NT2/D1 (cell line): ENCODE measurements around the gene PLD5.

Source experiments
- DNase-seq: peaks from one replicate; pipeline ENCODE4 v3.0.0-alpha.2; 2011; ENCODE audit warnings: low read depth, low spot score
- H3K27me3 ChIP-seq: 2 replicates; pipeline ENCODE4 v1.6.0; 2011; ENCODE audit warnings: mild to moderate bottlenecking; ENCODE audit not compliant: insufficient read length, insufficient read depth
- H3K36me3 ChIP-seq: 2 replicates; pipeline ENCODE4 v1.6.1; 2011; ENCODE audit warnings: mild to moderate bottlenecking, low read length, mixed read lengths; ENCODE audit not compliant: insufficient read depth, insufficient read length
- H3K4me1 ChIP-seq: 2 replicates; pipeline ENCODE4 v1.5.1; 2011; ENCODE audit not compliant: insufficient read depth, insufficient read length
- H3K4me3 ChIP-seq: 2 replicates; pipeline ENCODE4 v1.5.1; 2011; ENCODE audit warnings: low read depth; ENCODE audit not compliant: insufficient read length
- H3K9ac ChIP-seq: 2 replicates; pipeline ENCODE4 v1.6.0; 2011; ENCODE audit warnings: low read depth; ENCODE audit not compliant: insufficient read length
- H3K9me3 ChIP-seq: 2 replicates; pipeline ENCODE4 v1.5.1; 2011; ENCODE audit warnings: mild to moderate bottlenecking, low read length; ENCODE audit not compliant: insufficient read depth
- SUZ12 ChIP-seq: IDR thresholded peaks from 2 replicates; pipeline ENCODE4 v1.6.1; 2011; ENCODE audit not compliant: insufficient read length, insufficient read depth; ENCODE audit errors: extremely low read depth
- YY1 ChIP-seq: IDR thresholded peaks from 2 replicates; pipeline ENCODE4 v1.6.1; 2011; ENCODE audit not compliant: insufficient read length, insufficient read depth
- ZNF274 ChIP-seq: IDR thresholded peaks from 2 replicates; pipeline ENCODE4 v1.6.1; 2011; ENCODE audit warnings: mild to moderate bottlenecking, low read depth, low read length

PLD5 gene

DNA sequence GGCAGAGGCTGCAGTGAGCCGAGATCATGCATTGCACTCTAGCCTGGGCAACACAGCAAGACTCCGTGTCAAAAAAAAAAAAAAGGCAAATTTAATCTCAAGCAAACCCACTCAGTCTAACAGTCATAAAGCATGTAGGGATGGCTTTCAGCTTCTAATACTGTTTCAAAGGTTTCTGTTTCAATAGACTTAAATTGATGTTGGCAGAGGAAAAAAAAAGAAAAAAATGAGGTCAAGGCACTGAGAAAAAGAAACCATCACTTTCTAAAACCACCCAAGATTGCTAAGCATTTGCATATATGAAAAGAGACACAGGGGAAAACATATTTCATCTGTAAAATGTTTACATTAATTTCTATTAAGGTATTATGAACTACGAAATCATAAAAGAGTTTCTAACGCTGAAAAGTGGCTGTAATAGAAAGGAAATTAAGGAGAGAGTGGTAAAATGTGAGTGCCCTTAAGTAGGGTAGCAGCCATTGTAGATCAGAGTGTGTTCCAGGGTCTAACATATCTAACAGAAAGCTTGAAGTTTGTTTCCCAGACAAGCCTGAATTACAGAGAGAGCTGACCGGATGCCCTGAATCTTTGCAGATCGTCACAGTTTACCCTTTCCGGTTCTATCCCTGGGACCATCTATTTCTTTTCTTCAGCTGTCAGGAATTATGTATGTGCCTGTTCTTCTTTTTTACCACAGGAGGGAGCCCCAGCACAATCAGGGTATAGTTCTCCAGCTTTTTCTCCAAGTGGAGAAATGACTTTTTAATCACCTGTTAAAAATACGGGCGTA is 70.0 kb downstream of the PLD5 start:
- DNase-seq, result peak; percentile 72
- Histone ChIP-seq H3K36me3 (no peaks in the 10 kb centered on the region), H3K4me3 (no peak overlapping the region), H3K9ac (no peak overlapping the region), H3K27me3 (no peaks in the 10 kb centered on the region), H3K4me1 (no peaks in the 10 kb centered on the region), H3K9me3 (no peaks in the 10 kb centered on the region)
- TF ChIP-seq YY1 (no peak), SUZ12 (no peak), ZNF274 (no peak)

- Histone ChIP-seq H3K4me3 (no peak overlapping the region), H3K4me1 (no peaks in the 10 kb centered on the region), H3K9ac (no peak overlapping the region), H3K9me3 (no peaks in the 10 kb centered on the region), H3K36me3 (no peaks in the 10 kb centered on the region), H3K27me3 (no peaks in the 10 kb centered on the region)
- DNase-seq, result no peak
- TF ChIP-seq YY1 (no peak), SUZ12 (no peak), ZNF274 (no peak)
Measured at GRCh38 chr1:242452573-242452972, 71.9 kb downstream of the PLD5 start.

- no peaks in the 10 kb centered on the region for H3K36me3 ChIP-seq
- H3K4me3 ChIP-seq, result no peak overlapping the region
- H3K27me3 ChIP-seq, result no peaks in the 10 kb centered on the region
- no peak overlapping the region for H3K9ac ChIP-seq
- no peak for DNase-seq
- H3K4me1 ChIP-seq, result no peaks in the 10 kb centered on the region
- H3K9me3 ChIP-seq, result no peaks in the 10 kb centered on the region
- TF ChIP-seq ZNF274, result no peak
- TF ChIP-seq YY1, result no peak
- TF ChIP-seq SUZ12, result no peak
Measured at GRCh38 chr1:242449661-242450060, 74.8 kb downstream of the PLD5 start.

DNA sequence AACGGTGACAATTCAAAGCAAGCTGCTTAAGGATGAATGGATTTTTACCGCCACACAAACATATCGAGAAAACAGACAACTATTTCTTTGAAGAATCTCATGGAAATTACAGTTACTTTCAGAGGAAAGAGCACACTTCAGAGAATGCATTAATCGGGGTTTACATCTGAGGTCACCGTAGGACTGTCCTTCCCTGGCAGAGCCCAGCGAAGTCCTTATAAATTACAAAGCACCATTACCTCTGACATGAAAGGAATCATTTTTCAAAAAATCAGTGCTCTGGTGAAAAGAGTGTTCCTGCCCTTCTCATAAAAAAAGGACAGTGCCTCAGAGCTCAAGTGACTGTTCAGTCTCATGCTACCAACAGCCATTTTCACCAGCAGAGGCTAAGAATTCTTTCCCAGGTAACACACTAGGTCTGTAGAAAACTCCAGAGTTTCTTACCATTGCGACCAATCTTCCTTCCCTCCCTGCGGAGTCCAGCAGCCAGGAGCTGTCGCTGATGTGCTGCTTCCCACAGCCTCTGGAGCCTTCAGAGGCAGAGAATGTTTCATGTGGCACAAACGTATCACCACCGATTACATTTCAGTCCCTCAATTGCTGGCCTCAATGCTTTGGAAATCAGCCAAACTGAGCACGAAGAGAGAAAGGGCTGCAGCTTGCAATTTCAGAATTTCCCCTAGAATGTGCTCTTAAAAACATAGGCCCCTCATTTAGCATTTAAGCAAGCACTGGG is 75.4 kb downstream of the PLD5 start:
- Histone ChIP-seq H3K4me3 (no peak overlapping the region), H3K27me3 (no peaks in the 10 kb centered on the region), H3K9ac (no peak overlapping the region), H3K9me3 (no peaks in the 10 kb centered on the region), H3K4me1 (no peaks in the 10 kb centered on the region), H3K36me3 (no peaks in the 10 kb centered on the region)
- TF ChIP-seq YY1 (no peak), SUZ12 (no peak), ZNF274 (no peak)
- no peak for DNase-seq

DNA sequence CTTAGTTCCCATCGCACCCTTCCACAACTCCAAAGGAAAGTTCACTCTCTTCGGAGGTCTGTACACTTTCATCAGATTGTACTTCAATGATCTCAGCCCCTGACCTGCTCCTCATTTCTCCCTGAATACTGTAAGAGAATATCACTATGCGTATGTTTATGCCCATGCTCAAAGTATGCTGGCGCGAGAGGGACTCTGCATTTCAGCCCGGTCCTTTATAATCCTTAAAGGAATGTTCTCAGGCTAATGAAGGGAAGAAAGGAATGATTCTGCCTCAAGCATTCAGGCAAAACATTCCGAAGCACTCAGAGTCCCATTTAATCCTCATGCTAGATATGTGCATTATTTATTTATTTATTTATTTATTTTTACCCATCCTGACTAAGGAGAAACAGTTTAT is 76.8 kb downstream of the PLD5 start:
- no peak for TF ChIP-seq YY1
- TF ChIP-seq SUZ12, result no peak
- no peak for TF ChIP-seq ZNF274
- H3K27me3 ChIP-seq, result no peaks in the 10 kb centered on the region
- H3K9me3 ChIP-seq, result no peaks in the 10 kb centered on the region
- H3K4me3 ChIP-seq, result no peak overlapping the region
- DNase-seq, result peak; percentile 68
- H3K36me3 ChIP-seq, result no peaks in the 10 kb centered on the region
- no peak overlapping the region for H3K9ac ChIP-seq
- H3K4me1 ChIP-seq, result no peaks in the 10 kb centered on the region

DNA sequence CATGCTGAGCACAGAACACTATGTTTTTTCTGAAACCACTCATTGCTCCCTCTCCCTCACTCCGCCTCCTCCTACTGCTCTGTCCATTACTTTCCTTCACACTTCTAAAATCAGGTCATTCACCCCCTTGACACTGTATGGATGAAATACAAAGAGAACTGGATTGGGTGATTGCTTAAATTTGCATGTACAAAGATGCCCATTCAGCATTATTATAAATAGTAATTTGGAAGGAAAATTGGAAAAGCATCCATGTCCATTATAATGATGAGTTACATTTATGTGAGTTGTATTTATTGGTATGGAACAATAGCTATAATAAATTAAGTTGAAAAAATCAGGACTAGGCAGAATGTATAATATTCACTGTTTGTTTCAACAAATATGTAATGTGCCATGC is 83.7 kb downstream of the PLD5 start:
- Histone ChIP-seq H3K4me3 (no peak overlapping the region), H3K27me3 (no peaks in the 10 kb centered on the region), H3K9me3 (no peaks in the 10 kb centered on the region), H3K9ac (no peak overlapping the region), H3K4me1 (no peaks in the 10 kb centered on the region), H3K36me3 (no peaks in the 10 kb centered on the region)
- TF ChIP-seq ZNF274 (no peak), YY1 (no peak), SUZ12 (no peak)
- DNase-seq, result no peak

DNA sequence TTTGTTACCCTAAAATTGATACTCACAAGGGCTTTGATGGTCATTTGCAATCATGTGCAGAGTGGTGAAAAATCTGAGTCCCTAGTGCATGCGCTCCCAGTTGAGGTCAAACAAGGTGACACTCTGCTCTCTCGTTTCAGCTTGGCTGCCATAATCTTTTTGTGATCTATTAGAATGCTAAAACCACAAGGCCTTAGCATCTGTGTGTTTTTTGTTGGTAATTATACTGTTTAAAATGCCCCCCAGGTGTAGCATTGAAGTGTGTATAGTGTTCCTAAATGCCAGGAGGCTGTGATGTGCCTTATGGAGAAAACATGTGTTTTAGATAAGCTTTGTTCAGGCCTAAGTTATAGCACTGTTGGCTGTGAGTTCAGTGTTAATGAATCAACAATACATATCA is 89.3 kb downstream of the PLD5 start:
- H3K9ac ChIP-seq, result no peak overlapping the region
- no peaks in the 10 kb centered on the region for H3K36me3 ChIP-seq
- H3K4me1 ChIP-seq, result no peaks in the 10 kb centered on the region
- no peak overlapping the region for H3K4me3 ChIP-seq
- TF ChIP-seq YY1 (no peak), SUZ12 (no peak), ZNF274 (no peak)
- H3K27me3 ChIP-seq, result no peaks in the 10 kb centered on the region
- DNase-seq, result no peak
- no peaks in the 10 kb centered on the region for H3K9me3 ChIP-seq
